Measurements from ENCODE around the gene OCRL.
"Not testable (repeated sequence)": the region's sequence is repeated elsewhere in the genome, so short reads cannot be mapped to it uniquely, and the experiment has no call there.

OCRL gene

GRCh38 chrX:129531132-129531531, 8.9 kb upstream of the OCRL start:
- no peak for DNase-seq (ENCODE audit: low read depth)
- H3K4me3 ChIP-seq (ENCODE audit: low read length), result no peak overlapping the region
- no peak for TF ChIP-seq CTCF (conservative IDR thresholded peaks at IDR 0.05; ENCODE audit: low read depth, low read length)

DNA sequence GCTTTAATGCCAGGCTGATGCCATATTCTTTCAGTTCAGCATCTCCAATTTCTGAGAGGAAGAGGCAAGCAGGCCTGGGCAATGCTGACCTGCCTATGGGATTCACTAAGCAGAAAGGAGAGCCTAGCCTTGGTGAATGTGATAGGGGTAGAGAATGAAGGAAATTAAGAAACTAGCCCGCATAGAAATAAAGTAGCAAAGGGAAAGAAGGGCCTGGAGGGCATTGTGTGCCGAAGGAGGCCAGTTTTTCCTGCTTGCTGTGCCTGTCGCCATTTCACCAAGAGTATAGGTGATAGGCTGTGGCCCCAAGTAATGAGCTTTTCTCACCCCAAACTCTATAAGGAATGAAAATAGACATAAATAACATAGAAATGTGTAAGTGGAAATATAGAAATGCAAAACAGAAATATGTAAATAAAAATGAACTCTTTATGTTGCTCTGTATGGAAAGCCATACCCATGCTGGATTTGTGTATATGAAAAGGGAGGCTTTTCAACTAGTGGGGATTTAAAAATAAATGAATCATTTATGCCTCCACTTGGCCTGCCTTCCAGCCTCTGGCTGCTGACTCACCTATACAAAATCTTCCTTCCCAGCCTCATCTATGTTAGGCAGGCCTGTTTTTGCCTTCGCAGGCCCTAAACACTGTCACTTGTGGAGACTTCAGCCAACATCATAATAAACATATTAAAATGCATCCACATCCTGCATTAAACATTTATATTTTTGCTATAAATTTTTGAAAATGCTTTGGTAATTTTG, 5.1 kb upstream of the OCRL start:
- no peak for DNase-seq (ENCODE audit: low read depth)
- TF ChIP-seq CTCF (conservative IDR thresholded peaks at IDR 0.05; ENCODE audit: low read depth, low read length), result no peak

DNA sequence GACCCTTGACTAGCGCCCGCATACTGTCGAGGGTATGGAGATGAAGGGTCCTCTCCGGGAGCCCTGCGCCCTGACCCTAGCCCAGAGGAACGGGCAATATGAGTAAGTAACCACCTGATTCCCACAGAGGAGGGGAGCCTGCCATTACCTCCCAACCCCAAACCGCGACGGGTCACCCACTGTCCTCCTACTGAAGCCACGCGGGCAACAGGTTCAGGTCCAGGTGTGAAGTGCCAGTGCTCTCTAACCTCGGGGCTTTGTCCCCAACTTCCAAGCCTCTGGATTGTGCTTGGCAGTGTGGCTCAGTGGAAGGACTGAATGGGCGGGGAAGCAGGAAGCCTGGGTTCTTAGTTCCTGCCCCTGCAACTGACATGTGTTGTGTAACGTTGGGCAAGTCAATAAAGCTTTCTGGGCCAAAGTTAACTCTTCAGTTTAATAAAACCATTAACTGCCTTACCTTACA, 694 bp downstream of the OCRL start:
- TF ChIP-seq CTCF (conservative IDR thresholded peaks at IDR 0.05; ENCODE audit: low read depth, low read length), result no peak
- peak overlapping the region; percentile 61 for H3K4me3 ChIP-seq (ENCODE audit: low read length)
- DNase-seq (ENCODE audit: low read depth), result no peak

More for the DNA sequence above, 5.1 kb upstream of the OCRL start:
- H3K4me3 ChIP-seq (ENCODE audit: low read length), result no peak overlapping the region

GRCh38 chrX:129544780-129545179, 4.7 kb downstream of the OCRL start:
- no peak for TF ChIP-seq CTCF (conservative IDR thresholded peaks at IDR 0.05; ENCODE audit: low read depth, low read length)
- no peak for DNase-seq (ENCODE audit: low read depth)

DNA sequence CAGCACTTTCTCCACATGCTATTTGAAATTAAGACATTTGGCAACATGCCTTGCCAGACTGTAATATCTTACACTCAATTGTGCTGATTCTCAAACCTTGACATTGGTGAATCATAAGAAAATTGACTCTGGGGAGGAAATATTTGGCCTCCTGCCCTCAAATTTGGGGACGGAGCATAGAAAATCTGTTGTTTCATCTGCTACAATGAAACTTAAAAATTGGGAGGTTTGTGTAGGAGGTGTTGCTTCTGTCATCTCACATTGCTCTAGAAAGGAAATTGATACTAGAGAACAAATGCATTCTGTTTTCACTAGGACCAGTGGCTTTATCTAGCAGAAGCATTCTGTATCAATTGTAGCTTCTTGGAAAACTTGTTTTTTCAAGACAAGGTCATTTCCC, 5.3 kb downstream of the OCRL start:
- TF ChIP-seq CTCF (conservative IDR thresholded peaks at IDR 0.05; ENCODE audit: low read depth, low read length), result no peak
- no peak overlapping the region for H3K4me3 ChIP-seq (ENCODE audit: low read length)
- no peak for DNase-seq (ENCODE audit: low read depth)

More at GRCh38 chrX:129544780-129545179, 4.7 kb downstream of the OCRL start:
- no peak overlapping the region for H3K4me3 ChIP-seq (ENCODE audit: low read length)

DNA sequence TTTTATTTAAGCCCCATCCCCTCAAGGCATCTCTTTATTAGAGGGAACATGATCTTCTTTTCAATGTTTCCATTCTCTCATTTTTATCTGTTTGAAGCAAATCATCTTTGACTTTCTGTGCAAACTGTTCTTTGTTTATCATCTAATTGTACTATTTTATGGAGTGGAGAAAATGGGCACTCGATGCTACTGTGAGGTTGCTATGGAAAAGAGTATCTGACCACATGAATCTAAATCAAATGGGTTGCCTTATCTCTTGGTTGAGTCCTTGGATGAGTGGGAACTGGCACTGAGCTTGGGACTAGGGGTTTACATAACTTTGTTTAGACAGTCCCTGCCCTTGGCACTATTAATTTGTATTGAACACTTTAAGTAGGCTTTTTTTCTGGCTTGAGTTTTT, 9.1 kb downstream of the OCRL start:
- no peak for TF ChIP-seq CTCF (conservative IDR thresholded peaks at IDR 0.05; ENCODE audit: low read depth, low read length)

DNA sequence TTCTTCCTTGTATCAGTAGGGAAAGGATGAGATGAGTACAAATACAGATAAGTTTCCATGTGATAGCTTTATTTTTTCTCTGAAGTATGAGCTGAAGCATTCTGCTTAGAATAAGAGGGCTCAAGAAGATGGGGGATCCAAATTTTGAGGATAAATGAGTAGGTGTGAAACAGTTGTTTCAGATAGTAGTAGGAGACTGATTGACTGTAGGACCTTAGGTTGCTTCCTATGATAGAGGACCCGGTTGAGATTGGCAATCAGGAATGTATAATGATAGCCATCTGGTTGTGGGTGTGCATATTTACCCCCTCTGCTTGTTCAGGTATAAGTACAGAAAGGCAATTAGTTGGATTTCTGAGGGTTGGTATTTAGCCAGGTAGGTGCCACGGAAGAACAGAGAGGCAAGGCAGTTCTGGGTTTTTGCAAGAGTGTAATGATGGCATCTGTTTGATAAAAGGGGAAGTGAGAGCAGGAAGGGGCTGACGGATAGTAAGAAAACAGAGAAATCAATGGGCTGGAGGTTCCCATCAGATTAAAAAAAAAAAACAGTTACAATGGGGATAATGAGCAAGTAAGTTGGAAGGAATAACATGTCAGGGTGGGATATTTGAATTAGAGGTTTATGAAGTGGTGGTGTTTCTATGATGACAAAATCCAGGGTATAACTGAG, 13.7 kb downstream of the OCRL start:
- no peak for DNase-seq (ENCODE audit: low read depth)
- no peak for TF ChIP-seq CTCF (conservative IDR thresholded peaks at IDR 0.05; ENCODE audit: low read depth, low read length)
- no peak overlapping the region for H3K4me3 ChIP-seq (ENCODE audit: low read length)

More for the DNA sequence above, 9.1 kb downstream of the OCRL start:
- no peak for DNase-seq (ENCODE audit: low read depth)
- no peak overlapping the region for H3K4me3 ChIP-seq (ENCODE audit: low read length)

- not testable (repeated sequence) for H3K4me3 ChIP-seq (ENCODE audit: low read length); DNase-seq (ENCODE audit: low read depth)
Observed at GRCh38 chrX:129554816-129555215, 14.8 kb downstream of the OCRL start.

All from retinal pigment epithelial cell (primary cell).